ENCODE measurements around the gene INHA.
A peak's percentile ranks its signal among the peaks of the same experiment; 100 is the strongest.

Gene INHA, protein sequence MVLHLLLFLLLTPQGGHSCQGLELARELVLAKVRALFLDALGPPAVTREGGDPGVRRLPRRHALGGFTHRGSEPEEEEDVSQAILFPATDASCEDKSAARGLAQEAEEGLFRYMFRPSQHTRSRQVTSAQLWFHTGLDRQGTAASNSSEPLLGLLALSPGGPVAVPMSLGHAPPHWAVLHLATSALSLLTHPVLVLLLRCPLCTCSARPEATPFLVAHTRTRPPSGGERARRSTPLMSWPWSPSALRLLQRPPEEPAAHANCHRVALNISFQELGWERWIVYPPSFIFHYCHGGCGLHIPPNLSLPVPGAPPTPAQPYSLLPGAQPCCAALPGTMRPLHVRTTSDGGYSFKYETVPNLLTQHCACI

DNA sequence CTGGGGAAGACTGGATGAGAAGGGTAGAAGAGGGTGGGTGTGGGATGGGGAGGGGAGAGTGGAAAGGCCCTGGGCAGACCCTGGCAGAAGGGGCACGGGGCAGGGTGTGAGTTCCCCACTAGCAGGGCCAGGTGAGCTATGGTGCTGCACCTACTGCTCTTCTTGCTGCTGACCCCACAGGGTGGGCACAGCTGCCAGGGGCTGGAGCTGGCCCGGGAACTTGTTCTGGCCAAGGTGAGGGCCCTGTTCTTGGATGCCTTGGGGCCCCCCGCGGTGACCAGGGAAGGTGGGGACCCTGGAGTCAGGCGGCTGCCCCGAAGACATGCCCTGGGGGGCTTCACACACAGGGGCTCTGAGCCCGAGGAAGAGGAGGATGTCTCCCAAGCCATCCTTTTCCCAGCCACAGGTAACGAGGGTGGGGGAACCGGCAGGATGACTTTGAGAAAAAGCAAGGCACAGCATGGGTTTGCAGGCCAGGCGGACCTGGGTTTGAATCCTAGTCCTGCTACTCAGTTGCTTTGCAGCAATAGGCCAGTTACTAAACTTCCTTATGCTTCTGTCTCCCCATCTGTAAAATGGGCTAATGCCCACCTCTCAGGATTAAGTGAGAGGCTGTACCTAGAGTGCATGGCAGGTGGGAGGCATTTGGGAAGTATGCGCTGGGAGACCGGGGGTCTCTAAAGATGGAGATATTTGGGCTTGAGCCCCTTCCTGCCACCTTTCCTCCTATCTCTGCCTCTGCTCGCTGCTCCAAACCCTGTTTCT is at the start of gene INHA:
Gene INHA (plus strand): TSS at position 74 of the 765 bp plus-strand sequence. CDS start 65 bp downstream, at position 139.
- no peak for DNase-seq

DNA sequence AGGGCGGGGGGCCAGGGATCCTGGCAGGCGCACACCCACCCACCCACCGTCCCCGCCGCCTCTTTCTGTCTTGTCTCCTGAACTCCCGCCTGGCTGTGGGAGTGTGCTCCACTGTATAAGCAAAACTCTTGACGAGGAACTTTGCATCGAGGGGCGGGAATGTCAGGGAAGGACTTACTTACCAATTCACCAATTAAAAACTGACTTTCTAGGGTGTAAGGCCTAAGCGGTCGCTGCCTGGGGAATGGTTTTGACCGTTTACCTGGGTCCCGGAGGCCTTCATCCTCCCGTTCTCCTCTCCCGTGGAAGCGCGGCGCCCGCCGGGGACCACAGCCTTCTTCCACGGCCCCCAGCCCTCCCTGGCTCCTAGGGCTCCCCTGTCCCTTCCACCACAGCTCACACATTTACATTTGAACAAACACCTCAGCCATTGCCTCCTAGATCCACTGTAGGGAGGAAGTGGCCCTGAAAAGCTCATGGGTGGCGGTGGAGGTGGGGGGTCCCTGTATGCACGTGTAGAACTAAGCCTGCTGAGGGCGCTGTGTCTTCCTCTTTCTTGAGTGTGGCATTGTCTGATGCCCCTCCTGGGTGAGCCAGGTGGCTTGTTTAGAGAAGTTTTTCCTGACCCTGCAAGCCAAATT is 49.0 kb upstream of the INHA start:
- DNase-seq = no peak

DNA sequence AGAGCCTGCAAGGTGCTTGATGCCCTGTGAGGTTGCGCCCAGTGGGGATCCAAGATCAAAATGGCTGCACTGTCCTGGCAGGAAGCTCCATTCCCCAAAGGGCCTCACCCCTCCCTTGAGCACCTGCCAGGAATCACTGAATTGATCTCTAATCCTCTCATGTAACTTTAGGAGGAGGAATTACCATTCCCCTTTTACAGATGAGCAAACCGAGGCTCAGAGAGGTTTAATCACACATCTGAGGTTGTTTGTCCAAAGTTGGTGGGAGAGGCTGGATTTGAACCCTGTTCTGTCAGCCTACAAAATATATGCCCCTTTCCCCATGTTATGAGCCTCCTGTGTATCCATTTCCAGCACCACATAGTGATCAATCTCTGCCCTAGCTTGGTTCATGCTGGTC is 47.3 kb upstream of the INHA start:
- DNase-seq = no peak

GRCh38 chr2:219525533-219526232 is 46.4 kb upstream of the INHA start:
- no peak for DNase-seq

DNA sequence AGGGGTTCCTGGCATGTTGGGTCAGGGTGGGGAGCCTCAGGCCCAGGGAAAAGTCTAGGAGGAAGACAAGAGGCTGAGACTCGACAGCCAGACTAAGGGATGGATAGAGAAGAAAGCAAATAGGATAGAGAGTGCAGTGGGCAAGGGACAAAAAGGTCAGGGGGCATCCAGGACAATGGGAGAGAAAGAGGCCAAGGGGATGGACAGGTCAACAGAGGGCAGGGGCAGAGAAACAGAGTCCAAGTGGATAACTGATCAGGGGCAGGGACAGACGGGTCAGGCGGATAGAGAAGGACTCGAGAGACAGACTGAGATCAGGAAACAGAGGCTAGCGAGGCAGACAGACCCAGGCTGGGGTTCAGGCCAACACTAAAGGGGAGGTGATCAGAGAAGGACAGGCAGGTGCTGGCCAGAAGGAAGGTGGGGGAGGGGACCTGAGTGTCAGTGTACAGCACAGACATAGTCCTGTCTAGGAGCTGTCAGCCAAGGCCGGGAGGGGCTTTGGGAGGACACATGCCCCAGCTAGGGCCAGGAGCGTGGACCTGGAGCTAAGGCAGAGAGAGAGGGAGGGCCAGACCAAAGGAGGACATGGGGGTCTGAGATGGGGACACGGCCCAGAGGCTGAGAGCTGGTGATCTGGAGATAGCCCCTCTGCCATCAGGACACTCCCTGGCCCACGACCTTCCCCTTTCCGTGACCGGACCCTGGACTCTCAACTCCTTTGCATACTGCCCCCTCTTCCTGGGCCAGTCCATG is 45.6 kb upstream of the INHA start:
- DNase-seq = no peak

DNA sequence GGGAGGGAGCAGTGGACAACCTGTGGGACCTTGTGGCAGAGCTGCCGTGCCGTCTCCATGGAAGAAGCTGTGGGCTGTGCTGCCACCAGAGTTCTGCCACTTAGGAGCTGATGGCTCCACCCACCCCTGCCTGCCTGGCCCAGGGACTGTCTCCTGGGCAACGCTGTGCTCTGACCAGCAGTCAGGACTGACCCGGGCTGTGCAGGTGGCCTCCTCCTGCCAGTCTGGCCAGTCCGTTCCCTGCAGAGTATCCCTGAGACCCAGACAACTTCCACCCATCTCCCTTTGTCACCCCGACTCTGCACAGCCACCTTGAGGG is 45.1 kb upstream of the INHA start:
- no peak for DNase-seq

DNA sequence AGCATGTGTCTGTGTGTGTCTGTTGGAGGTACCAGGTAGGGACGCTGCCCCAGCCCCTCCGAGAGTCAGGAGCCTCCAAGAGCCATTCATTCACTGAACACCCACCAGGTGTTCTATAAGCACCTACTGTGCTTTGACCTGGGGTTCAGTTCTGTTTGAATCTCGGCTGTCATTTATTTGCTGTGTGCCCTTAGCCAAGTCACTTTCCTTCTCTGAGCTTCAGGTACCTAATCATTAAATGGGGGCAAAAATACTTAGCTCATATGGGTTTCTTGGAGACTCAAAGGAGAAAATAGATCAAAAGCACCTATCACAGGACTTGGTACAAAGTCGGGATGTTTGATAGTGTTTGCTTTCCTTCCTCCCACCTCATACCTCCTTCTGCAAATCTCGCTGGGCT is 44.6 kb upstream of the INHA start:
- DNase-seq = no peak

DNA sequence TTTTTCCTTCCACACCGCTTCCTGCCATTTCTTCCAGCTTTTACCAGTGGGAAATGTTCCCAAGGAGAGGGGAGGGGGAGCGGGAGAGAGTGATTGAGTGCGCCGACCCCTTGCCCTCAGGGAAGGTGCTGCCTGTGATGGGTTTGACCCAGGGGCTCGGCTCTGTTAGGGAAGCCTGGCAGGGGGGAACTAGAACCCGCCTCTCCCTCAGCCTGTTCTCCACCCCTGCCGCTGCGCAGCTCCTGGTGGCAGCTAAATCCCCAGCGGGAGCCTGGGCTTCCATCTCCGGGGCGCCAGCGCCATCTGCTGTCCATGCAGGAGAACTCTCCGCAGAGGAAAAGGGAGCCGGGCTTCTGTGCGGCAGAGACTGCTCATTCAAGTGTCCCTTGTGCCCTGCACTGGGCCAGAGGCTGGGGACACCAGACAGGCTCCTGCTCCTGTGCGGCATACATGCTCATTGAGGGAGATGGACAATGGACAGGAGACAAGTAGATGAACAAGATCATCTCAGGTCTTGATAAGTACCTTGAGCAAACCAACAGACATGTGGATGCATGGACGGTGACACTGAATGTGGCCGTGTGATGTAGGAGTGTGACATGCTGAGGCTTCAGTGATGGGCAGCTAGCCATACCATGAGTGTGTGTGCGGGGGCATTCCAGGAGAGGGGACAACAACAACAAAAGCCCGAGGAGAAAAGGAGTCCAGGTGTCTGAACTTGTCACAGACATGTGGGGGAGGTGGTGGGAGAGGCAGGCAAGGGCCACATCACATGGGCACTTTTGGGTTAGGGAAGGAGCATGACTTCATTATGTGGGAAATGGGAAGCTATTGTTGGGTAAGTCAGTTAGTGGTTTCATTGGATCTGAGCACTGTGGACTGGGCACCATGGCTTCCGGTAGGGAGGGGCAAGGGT is 41.8 kb upstream of the INHA start:
- peak; percentile 82 for DNase-seq

DNA sequence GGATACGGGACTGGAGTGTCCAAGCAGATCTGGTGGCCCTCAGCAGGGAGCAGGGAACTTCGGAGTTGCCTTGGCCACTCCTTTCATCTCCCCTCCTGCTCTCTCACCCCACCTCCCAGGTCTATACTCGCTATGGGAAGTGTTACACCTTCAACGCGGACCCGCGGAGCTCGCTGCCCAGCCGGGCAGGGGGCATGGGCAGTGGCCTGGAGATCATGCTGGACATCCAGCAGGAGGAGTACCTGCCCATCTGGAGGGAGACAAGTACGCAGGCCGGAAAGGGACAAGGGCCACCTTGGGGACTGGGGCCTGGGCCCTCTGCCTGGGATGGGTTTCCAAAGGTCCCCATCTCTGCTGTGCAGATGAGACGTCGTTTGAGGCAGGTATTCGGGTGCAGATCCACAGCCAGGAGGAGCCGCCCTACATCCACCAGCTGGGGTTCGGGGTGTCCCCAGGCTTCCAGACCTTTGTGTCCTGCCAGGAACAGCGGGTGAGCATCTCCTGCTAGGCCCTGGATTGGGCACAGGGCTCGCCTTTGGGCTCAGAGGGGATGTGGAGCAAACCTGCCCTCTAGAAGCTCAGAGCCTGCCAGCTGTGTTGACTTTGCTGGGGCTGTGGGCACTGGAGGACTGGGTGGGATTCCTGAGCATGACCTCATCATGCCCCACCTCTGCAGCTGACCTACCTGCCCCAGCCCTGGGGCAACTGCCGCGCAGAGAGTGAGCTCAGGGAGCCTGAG is 40.3 kb upstream of the INHA start:
- no peak for DNase-seq

DNA sequence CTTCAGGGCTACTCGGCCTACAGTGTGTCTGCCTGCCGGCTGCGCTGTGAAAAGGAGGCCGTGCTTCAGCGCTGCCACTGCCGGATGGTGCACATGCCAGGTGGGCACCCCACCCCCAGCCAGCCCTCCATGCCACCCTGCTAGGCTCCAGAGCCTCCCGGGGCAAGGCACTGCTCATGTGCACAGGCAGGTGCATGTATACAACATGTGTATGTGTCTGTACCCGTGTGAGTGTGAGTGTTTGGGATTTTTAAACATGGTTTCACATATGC is 39.8 kb upstream of the INHA start:
- DNase-seq = no peak

GRCh38 chr2:219533930-219534661 is 38.0 kb upstream of the INHA start:
- DNase-seq = no peak

DNA sequence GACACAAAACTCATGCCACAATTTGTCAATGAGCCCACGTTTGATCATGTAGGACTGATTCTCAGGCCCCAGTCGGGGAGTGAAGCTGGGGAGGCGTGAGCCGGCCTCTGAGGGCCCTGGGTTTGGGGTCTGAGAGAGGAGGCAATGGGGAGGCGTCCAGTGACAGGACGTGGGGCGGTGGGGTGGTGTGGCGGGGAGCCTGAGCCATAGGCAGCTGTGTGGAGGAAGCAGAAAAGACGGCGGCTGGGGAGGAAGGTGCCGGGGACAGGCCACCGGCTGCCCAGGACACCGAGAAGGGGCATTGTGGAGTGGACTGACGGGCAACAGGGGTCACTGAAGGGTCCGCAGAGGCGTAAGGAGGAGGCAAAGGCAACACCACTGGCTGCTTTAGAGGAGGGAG is 35.7 kb upstream of the INHA start:
- no peak for DNase-seq

- no peak for DNase-seq
These were observed 35.1 kb upstream of the INHA start for GRCh38 chr2:219536967-219537366.

DNA sequence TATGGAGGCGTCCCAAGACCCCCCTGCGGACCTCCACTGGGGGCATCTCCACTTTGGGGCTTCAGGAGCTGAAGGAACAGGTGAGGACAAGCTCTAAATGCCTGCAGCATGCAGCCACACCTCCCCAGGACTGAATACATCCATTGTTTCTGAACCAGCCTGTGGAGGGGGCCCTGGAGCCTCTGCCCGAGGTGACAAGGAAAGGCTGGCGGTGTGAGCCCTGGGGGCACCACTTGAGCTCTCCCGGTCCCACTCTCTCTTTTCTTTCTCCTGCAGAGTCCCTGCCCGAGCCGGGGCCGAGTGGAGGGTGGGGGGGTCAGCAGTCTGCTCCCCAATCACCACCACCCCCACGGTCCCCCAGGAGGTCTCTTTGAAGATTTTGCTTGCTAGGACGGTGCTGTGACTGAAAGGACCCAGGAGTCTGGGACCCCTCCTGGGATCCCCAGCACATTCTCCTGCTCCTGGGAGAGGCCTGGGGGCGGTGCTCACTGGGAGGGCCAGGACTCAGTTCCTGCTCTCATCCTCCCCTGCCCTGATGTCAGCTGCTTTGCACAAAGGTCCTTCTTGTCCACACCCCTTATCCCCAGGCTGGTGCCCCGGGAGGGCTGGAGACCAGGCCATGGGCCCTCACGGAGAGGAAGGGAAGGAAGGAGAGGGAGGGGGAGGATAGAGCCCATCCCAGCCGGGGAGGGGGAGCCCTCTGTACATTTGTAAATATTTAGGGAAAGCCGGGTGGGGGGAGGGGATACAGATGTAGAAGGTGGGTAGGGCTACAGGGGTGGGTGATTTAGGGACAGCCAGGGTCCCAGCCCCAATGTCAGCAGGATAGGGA is 34.2 kb upstream of the INHA start:
- no peak for DNase-seq

DNA sequence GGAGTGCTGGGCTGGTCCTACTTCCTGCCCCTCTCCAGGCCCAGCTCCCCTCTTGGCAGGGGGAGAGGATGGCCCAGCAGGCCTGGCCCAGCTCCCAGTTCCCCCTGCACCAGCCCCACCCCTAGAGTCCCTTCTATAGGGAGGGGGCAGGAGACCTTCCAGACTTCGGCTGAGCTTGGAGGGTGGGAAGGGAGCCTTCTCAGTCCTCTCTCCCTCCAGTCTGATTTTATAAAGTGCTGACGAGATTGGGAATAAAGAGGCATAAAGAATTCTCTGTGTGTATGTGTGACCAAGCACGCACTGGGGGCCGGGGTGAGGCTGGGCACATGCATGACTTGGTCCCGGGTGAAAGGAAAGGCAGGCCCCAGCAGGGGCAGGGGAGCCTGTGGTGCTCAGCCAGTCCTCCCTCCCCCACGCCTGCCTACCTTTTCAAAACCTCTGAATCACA is 33.6 kb upstream of the INHA start:
- no peak for DNase-seq

DNA sequence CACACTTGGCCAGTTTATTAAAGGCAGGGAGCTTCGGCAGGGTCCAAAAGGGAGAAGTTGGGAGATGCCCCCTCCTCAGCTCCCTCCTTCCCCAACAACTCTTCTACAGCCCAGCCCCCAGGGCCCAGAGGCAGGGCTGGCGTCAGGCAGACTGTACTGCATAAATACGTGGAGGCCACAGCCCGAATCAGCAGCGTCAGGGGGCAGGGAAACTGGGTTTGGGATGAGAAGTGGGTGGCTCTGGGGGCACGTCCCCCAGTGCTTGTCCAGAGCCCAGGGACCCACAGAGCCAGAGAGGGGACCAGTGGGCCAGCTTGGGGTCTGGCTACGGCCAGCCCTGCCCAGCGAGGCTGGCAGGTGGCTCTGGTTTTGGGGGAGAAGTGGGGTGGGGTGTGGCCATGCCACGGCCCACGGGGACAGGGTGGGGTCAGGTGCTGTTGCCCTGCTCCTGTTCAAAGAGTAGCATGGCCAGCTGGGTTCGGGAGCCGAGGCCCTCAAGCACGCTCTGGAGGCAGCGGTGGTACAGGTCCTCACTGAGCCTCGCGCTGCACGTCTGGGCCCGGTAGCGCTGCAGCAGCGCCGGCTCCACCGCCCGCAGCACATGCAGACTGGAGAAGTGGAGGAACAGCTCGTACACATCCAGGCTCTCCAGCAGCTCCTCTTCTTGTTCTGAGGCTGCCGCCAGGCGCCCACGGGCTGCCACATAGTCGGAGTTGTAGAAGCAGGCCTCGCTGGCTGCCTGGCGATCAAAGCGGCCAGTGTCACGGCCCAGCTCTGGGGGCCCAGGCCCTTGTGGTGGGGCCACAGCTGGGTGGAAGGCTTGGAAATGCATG is 32.9 kb upstream of the INHA start:
- no peak for DNase-seq

DNA sequence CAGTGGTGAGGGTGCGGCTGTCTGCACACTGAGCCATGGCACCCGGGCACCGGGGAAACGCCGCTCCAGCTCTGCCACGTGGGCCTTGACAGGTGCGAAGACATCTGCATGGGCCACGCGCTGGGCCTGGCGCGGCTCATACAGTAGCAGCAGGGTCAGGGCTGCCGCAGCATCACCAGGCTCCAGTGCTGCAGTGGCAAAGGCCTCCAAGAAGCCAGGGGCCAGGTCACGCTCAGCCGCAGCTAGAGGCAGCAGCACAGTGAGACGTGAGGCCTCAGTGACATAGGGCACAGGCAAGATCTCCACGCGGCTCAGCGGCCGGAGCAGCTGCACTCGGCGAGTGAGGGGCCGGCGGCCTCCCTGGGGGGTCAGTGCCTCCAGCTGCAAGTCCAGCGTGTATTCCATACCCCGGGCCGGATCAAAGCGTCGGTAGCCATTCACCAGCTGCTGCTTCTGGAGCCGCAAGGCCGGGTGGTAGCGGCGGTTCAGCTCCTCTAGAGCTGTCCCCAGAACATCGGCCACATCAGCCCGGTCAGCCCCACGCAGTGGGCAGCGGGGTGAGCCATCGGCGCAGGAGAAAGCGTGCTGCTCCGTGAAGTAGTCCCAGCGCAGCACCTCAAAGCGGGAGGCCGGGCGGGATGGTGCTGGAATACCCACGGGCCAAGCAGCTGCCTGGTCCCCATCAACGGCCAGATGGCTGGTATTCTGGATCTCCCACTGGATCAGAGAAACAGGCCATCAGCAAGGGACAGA is 32.0 kb upstream of the INHA start:
- no peak for DNase-seq
